Dedifferentiated amniotic fluid mesenchymal stem cell (primary cell): ENCODE measurements around the gene TSPAN1.
A peak's percentile ranks its signal among the peaks of the same experiment; 100 is the strongest.

Experiments
- DNase-seq: peaks from one replicate; pipeline ENCODE4 v3.0.0-alpha.2; 2016; ENCODE audit errors: extremely low spot score

Gene TSPAN1

DNA sequence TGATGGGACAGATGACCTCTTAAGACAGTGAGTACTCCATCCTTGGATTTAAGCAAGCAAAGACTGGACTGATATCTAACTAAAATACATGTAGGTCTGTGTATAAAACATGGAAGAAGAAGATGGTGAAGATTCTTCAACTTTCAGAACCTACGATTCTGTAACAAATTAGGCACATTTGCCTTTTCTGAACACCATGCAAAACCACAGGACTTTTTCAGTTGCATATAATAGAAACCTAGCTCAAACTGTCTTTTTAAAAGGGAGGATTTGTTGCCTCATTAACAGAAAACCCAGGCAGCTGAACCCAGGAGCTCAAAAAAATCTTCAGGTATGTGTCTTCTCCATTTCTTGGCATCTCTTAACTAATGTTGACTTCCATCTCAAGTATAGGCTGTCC is 14.7 kb upstream of the TSPAN1 start:
- no peak for DNase-seq

DNA sequence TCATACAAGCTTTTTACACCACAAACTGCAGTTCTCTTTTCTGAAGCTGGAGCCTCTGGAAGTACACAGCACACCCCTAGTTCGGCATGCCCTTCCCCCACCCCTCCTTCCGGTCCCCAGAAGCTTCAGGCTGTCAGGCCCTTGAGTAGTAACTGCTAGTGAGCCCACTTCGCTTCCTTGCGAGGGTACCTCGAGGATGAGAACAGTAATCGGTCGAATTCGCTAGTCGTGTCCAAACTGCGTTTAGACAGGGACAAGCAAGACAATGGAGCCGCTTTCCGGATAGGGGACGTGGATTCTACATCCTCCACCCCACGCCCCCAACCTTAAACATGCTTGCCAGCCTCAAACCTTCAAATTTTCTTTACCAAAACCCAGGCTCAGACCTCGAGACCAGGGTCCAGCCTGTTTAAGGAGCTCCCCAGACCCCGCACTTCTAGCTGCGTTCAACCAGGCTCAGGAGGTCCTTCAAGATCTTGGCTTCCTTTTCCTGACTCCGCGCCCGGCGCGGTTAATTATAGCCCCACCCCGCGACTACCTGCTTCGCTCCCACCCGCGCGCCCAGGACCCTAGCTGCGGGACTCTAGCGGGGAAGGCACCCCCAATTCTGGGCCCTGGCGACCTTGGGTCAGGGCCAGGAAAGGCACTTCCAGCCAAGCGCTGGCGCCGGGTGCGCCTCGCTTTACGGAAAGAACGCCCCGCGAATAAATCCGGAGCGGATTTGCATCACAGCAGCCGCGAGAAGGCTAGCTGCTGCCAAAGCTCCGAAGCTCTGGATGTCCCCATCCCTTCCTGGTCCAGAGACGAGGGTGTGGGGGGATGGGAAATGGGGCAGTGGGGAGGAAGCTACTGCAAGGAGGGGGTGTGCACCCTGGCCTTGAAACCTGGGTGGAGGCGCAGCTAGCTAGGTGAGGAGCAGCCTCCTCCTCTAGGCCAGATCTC is 8.1 kb upstream of the TSPAN1 start:
- no peak for DNase-seq

DNA sequence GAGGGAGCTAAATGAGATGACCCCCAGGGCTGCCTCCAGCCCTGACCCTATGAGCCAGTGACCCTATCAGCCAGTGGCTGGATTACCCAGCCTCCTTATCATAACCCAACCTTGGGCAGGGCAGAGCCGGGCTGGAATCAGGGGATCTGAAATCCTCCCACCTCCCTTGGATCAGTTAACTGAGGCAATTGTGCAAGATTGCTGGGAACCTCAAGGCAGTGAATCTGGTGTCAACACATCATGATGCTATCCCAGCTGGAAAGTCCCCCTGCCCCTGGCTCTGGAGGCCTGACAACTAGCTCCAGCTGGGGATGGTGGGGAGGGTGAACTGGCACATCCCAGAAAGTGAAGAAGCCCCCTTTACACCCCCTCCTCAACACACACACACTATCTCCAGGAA is 6.4 kb upstream of the TSPAN1 start:
- DNase-seq: no peak

DNA sequence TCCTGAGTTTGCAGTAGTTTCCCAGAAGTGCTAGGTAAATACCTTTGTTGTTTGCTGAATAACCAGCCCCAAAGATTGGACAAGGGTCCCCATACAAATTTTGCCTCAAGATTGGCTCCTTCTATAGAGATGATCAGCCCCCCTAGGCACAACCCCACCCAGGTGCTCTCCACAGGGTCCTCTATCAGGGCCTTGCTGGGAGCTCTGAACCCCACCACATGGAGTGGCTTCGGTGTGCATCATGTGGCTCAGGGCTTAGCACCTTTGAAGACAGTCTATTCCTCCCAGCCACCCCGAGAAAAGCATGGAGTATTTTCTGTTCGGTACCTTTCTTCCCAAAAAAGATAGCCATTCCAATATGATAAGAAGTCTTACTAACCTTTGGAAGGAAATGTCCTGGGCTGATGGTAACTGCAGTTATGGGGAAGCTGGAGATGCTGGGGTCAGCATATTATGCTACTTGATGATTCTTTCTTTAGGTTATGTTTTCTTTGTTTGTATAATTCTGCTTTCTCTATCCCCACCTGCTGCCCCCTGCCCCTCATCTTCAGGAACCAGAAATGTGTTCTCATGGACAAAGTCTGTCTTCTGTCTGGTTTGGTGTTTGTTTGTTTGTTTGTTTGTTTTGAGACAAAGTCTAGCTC is 5.0 kb upstream of the TSPAN1 start:
- DNase-seq: no peak

DNA sequence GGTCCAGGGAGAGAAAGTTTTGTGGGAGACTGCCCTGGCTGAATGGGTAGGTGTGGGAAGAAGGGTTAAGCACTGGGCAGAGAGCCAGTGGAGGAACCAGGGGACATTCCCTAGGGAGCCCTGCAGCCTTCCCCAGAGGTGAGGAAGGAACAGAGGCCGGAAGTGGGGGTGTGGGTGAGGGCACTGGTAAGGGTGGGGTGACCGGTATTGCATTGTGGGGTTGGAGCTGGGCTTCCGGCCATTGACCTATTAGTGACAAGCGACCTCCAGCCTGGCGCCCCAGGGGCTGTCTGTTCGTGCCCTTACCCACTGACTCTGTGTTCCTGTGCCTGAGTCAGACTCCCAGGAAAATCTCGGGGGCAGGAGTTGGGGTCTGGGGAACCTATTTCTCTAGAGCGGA is 3.5 kb upstream of the TSPAN1 start:
- DNase-seq: no peak

DNA sequence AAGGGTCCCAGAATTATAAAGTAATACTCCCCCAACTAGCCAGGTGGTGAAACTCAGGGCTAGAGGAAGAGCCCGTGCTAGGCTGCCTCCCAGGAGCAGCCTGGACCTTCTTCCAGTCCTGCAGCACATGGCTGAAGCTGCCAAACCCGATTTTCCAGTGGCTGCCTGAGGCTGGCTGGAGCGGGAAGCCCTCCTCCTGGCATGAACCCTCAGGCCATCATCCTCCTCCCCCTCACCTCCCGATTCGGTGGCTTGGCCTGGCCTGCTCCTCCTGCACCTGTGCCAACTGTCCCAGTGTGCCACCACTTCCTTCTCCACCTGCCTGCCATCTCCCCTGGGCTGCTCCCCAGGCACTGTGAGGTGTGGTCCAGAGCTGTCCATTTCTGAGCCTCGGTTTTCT is 3.0 kb upstream of the TSPAN1 start:
- DNase-seq: no peak

DNA sequence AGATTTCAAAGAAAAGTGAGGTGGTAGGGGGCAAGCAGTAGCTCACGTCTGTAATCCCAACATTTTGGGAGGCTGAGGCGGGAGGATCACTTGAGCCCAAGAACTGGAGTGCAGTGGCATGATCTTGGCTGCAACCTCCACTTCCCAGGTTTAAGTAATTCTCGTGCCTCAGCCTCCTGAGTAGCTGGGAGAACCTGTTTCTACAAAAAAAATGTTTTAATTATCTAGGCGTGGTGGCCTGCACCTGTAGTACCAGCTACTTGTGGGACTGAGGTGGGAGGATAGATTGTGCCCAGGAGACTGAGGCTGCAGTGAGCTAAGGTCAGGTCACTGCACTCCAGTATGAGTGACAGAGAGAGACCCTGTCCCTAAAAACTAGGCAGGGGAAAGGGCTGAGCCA is 2.6 kb upstream of the TSPAN1 start:
- DNase-seq: no peak

DNA sequence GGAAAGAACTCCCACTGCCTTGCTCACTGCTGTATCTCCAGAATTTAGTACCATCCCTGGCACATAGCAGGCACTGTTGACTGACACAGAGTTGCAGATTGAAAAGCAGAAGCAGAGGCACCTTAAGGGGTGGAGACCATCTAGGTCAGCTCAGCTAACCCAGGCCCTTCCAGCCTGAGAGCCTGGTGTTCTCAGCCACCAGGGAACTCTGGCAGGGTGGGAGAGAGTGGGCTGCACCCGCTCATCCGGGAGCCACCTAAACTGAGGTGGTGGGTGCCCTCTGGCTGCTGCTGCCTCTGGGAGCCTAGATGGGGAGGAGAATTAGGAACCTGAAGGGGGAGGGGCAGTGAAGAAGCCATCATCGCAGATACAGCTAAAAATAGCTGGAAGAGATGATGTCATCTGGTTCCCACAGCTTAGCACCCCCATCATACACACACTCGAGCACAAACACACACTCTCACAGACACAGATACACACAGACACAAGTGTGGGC is 1.5 kb upstream of the TSPAN1 start:
- DNase-seq: no peak

DNA sequence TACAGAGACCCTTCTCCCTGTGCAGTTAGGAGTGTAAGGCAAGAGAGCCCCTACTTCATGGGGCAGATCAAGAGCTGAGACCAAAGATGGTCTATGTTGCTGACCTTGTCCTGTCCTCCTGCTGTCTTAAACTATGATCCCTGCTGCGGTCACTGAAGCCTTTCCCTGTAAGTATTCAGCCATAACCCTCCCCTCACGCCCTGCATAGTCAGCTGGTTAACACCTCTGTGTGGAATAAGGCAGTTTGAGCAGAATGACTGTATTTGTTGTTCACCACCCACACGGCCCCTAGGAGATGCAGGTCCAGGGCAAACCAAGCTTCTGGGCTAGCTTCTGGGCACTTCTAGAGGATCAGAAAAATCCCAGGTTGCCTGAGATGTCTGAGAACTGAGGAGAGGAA is 356 bp downstream of the TSPAN1 start:
- no peak for DNase-seq

DNA sequence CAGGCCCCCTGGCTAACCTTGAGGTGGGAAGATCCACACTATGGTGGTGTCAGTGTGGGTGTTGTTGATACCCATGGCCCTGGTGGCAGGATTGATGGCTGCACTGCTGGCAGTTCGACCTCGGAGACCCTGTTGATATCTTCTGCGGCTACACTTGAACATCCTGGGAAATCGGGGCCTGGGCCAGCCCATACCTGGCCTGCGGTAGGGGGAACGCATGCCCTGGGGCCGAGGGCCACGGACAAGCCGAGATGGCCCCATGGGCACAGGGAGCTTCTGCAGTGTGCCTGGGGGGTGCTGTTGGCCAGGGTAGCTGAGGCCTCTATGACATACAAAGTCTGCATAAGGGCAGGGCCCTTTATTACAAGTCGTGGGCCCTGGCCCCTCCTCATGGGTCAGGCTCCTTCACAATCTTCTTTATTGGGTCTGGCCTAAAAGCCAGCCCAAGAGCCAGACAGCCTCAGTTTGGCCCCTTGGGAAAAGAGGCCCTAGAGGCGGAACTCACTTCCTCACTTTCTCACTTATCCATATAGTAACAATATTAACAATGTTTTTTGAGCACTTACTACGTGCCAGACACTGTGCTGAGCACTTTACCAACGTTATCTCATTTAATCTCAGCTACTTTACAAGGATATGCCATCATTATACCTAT is 1.5 kb downstream of the TSPAN1 start, which contains the start of gene P3R3URF:
TSS of gene P3R3URF (minus strand) at position 278 of the 655 bp plus-strand sequence. CDS start at position 261, 17 bp downstream.
- no peak for DNase-seq

DNA sequence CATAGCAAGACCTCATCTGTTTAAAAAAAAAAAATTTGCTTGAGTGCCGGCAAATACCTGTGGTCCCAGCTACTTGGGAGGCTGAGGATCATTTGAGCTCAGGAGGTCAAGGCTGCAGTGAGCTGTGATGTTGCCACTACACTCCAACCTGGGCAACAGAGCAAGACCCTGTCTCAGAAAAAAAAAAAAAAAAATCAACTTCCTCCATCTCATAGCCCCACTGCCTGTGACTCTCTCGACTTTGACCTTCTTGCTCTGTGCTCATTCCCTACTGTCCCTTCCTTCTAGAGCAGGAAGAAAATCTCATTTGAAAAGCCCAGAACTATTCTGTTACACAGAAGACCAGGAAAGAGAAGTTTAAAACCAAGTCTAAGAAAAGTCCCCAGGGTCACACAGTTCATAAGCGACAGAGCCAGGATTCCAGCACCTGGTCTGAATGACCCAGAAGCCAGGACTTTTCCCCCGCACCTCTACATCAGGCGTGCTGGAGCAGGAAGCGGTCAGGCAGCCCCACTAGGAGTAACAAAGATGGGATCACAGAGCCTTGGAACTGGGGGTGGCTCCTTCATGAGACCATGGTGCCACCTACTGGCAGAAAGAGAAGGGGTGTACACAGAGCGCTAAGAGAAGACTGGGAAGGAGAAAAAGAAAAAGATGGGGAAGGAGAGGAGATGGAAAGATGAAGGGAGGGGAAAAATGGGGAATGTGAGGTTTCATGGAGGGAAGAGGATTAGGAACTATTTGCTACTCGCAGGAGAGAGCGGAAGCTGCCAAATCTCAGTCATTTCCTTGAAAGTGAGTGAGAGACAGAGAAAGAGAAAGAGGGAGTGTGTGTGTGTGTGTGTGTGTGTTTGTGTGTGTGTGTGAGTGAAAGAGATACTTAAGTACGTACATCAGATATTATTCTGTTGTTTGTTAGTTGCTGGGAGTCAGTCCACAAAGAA is 4.5 kb downstream of the TSPAN1 start:
- peak; percentile 89 for DNase-seq

DNA sequence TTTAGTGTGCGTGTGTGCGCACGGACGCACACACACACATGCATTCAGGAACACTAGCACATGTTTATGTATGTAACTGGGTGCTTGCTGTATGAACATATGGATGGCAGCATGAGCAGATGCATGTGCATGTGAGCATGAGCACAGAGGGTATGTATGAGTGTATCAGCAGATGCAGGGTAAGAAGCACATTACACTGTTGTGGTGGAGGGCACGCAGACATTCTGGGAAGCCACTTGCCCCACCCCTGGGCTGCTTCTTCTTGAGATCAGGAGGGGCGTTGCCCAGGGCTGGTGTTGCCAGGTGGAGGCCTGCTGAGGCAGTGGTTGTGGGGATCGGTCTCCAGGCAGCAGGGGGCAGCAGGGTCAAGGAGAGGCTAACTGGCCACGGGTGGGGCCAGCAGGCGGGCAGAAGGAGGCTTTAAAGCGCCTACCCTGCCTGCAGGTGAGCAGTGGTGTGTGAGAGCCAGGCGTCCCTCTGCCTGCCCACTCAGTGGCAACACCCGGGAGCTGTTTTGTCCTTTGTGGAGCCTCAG is 5.3 kb downstream of the TSPAN1 start:
- DNase-seq: no peak

DNA sequence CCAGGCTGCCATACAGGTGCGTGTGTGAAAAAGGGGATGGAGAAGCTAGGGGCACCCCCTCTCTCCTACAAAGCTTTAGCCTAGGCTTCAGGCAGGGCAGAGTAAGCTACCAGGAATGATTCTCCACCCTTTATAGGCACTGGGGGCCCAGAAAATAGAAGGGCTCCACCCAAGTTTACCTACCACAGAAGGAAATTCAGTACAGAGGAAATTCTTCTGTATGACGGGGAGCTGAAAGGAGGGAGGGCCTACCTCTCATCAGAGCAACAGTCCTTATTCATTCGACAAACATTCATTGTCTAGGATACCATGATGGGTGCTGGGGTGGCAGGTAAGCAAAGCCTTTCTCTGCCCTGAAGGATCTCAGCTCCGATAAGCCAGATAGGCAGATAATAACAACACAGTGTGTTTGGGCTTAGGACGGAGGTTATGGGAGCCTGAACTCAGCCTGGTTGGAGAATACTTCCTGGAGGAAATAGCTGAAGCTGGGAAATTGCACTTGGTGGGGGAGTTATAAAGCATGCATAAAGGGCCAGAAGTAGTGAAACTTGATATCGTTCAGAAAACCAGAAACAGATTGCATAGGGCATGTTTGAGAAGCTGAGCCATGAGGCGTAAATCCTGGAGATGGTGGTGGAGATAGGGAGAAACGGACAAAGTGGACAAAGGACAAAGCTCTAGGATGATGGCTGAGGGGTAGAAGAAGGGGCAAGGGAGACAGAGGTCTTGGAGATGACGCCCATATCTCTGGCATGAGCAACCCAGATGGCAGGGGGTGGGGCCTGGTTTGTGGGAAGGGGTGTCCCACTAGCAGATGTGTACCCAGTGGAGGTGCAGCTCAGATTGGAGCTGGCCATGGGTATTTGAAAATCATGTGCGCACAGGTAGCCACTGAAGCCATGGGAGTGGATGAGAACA is 6.7 kb downstream of the TSPAN1 start:
- peak; percentile 59 for DNase-seq

DNA sequence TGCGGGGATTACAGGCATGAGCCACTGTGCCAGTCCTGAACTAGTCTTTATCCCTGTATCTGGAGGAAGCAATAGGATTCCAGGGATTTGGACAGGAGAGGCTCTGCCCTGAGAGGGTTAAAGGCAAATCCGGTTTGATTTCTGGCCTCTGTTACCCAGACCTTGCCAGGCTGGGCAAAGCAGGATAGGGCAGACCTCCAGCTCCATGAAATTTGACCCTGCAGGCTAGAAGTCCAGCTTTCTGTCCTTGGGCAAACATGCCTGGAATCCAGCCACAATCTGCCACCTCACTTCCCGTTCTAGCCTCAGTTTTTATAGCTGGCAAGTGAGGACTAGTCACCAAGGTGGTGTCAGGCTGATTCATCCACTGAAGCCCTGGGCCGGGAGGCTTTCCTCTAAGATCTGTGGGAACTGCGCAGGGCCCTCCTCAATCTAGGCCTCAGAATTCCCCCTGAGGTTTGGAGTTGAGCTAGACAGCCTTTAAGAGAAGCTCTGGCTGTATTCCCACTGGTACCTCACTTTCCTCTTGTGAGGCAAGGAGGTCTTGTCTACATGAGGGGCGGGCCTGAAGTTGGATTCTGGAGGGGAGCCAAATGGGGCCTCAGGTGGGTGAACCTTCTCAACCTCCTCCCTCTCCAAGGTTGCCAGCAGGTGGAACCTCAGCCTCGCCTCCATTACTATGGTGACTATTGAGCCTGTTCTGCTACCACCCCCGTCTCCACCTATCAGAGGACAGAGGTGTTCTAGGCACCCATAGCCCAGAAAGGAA is 8.4 kb downstream of the TSPAN1 start:
- peak; percentile 93 for DNase-seq

DNA sequence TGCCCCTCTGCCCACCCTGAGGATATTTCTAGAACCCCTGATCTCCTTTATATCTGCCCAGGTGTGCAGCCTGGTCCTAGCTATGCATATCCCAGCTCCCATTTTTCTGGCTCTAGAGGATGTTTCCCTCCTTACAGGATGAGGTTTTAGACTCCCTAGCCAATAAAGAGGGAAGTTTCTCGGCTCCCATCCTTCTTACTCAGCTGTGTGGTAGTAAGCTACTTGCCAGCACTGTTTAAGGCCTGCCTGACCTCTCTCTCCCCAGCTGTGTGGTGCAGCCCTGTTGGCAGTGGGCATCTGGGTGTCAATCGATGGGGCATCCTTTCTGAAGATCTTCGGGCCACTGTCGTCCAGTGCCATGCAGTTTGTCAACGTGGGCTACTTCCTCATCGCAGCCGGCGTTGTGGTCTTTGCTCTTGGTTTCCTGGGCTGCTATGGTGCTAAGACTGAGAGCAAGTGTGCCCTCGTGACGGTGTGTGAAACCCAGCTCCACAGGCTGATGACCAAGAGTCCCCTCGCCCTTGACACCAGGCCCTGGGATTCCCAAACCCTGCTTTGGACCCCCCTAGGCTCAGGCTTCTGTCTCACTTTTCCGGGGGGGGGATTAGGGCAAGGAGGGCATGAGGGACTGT is 9.2 kb downstream of the TSPAN1 start:
- DNase-seq: no peak

DNA sequence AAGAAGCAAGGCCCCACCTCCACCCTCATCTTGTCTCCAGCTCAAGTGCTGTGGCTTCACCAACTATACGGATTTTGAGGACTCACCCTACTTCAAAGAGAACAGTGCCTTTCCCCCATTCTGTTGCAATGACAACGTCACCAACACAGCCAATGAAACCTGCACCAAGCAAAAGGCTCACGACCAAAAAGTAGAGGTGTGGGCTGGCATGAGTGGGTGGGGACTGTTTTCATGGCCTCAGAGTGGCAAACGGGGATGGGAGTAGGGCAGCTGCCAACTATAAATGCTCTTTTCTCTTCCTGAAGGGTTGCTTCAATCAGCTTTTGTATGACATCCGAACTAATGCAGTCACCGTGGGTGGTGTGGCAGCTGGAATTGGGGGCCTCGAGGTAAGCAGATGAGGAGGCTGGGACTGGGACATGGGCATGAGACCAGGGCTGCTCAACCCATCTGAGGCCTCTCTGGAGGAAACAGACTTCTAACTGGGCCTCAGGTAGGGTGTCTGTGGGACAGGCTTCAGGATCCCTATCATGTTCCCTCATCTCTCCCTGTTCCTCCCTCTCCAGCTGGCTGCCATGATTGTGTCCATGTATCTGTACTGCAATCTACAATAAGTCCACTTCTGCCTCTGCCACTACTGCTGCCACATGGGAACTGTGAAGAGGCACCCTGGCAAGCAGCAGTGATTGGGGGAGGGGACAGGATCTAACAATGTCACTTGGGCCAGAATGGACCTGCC is 10.2 kb downstream of the TSPAN1 start:
- DNase-seq: no peak

DNA sequence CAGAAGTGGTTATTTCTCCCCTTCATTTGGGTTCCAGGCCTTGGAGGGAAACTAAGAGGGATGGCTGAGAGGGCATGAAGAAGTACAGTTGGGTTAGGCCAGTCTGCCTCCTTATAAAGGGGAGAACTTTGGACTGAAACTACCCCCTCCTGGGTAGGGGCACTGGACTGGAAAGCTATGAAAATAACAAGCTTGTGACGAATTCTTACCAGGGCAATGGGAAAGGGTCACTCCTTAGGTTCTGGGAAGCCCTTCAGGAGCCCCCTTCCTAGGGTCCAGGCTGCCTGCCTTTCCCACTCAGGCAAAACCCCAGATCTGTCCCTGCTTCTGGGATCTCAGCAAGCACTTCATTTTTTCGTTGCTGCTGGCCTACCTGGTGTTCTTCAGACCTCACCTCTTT is 11.2 kb downstream of the TSPAN1 start:
- no peak for DNase-seq
